CD4-positive, alpha-beta T cell treated with Interleukin-10 for 1 hour (primary cell): ENCODE results near the gene TMEM14A.
"Not testable (repeated sequence)": the region's sequence is repeated elsewhere in the genome, so short reads cannot be mapped to it uniquely, and the experiment has no call there.

Experiments used
- DNase-seq: peaks from one replicate; pipeline ENCODE4 v3.0.0-alpha.2; 2020

Gene TMEM14A

DNA sequence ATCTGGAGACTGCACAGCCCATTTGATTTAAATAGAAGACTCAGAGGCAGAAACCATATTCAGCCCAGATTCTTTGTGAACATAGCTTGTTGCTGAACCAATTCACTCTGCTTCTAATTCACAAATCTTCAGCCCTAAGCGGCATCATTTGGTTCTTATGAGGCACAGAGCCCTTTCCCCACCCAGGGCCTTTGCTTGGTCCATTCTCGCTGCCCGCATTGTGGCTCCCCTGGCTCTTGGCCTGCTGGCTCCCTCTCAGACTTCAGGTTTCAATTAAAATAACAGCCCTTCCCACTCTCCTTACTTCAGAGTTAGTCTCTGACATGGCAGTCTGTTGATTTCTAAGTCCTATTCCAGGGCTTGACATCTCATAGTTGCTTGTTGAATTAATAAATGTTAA is 9.4 kb upstream of the TMEM14A start:
- no peak for DNase-seq

DNA sequence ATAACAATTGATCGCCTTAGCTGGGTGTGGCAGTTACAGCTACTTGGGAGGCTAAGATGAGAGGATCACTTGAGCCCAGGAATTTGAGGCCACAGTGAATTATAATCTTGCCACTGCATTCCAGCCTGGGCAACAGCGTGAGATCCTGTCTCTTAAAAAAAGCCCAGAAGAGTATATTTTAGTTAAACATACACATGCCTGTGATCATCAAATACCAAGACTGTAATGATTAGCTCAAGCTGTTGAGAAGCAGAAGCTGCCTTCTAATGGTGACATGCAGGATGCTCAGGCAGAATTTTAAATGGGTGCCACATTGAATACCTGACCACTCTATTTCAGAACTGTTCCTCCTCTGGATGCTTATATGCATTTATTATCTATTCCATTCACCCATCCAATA is 8.9 kb upstream of the TMEM14A start:
- DNase-seq, result no peak

DNA sequence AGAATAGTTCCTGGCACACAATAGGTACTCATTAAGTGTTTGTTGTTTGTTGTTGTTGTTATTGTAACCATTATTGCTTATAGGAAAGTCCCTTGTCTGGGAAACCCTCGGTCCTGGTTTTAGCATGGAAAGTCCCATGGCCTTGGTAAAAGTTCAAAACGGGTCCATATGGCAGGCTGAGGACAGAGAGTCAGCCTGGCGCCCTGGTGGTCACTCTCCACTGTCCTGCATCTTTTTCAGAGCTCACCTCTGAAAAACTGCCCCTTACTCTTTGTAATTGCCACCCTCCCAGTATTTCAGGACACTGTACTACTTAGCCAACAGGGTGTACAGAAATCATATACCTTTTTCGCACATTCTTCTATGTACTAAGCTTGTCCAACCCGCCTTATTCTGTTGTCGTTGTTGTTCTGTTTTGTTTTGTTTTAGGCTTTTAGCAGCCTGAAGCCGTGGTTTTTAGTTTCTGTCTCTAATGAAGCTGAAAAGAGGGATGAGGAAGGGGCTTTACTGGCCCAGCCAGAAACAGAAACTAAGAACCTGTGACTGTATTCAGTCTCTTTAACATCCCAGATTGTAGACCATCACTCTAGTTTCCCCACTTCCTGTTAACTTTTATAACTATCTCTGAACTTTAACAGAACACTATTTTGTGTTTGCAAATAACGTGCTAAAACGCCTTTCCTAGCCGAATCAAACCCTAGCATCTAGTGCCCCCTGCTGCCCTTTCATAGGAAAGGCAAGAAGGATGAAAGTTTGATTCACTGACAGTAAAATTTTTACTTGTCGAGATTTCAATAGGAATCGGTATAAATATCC is 7.6 kb upstream of the TMEM14A start:
- peak; percentile 74 for DNase-seq

DNA sequence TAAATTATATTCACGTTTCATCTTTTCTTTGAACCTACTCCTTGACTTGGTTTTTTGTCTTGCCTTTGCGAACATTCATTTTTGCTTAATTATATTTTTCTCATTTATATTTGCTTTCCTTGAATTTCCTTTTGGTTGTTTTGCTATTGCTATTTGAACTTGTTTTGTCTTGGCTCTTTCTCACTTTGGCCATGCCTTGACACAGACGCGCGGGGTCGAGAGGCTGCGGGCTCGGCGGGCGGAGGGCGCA is 7.1 kb upstream of the TMEM14A start:
- DNase-seq, result no peak

DNA sequence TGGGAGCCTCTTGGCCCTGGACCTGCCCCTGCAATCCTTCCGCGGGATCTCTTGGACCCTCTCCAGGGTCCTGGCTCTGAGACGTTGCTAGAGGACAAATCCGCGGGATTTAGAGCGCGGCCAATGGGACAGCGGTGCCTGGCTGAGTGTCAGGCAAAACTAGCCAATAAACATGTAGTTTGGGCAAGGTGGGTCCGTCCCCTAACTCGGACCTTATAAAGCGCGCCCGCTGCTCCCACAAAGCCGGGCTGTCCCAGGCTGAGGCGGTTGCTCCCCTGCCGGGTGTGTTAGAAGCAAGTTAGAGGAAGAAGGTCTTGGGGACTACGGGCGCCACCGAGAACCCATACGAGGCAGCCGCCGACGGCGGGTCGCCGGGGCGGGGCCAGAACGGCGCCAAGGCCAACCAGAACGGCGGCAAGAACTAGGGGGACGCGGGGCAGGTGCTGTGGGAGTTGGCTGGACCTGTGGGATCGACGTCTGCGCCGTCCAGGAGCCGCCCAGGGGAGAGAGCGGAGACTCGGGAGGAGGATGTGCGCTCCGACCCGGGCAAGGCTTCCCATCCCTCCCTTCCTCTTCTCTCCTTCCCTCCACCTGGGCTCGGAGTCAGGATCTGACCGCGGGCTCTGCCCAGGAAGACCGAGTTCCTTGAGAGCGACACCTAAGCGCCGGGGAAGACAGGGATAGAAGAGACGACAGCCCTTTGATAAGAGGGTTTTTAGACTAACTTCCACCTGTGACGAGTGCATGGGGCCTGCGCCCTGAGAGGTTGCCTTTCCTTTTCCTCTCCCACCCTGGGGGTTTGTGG is 6.5 kb upstream of the TMEM14A start:
- DNase-seq, result peak; percentile 65

DNA sequence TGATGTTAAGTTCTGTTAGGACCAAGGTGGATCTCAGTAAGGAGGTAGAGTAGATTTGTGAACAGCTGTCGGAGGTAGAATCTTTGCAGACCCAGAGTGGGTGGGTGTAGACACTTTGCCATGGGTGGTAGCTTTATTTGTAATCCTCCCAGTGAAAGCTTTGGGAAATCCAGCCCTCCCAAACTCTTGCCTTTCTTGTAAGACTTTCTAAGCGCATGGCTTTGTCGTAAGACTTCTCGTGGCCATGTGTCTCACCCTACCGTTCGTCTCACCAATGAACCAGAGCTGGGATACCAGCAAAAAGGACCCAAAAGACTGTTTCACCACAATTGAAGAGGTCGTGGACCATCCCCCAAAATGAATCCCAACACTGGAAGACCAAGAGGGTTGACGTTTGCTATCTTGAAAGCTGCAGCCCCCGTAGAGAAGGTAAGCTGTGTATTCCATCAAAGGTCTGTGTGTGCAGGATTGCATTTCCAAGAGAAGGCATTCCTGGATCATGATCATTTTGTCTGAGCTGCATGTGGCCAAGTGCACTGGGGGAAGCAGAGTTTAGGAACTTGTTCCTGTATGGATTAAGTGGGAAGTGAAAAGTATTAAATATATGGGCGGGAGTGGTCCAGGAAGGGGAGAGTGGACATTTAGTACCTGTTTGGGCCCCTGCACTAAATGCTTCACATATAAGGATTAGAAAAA is 5.8 kb upstream of the TMEM14A start:
- no peak for DNase-seq

DNA sequence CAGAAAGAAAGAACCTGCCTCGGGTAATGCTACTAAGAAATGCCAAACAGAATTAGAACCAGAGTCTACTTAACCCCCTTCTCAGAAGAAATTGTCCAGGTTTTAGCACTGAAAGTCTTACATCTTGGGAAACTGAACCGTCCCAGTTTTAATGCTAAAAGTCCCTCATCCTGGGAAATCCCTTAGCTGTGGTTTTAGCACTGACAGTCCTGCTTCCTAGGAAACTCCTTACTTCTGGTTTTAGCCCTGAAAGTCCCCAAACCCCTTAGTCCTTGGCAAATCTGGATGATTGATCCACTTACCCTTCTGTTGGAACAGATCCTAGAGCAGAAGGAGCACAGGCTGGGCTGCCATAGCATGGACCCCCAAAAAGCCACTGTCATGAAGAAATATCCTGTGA is 4.8 kb upstream of the TMEM14A start:
- DNase-seq, result no peak

DNA sequence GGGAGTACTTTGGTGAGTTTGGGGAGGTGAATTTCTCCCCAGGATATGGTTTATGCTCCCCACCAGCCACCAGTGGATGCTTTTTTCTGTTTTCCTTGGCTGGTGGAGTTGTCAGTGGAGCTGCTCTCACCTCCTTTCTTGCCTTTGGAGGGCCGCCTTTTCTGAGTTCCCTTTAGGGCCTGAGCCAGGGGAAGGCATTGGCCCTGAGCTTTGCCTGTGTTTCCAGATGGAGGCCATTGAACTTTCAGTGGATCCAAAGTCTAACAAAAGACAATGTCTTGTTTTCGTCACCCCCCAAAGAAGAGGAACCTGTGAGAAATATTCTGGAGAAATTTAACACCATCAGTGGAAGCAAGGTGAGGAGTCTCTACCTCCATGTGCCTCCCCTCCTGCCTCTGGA is 4.4 kb upstream of the TMEM14A start:
- DNase-seq, result no peak

DNA sequence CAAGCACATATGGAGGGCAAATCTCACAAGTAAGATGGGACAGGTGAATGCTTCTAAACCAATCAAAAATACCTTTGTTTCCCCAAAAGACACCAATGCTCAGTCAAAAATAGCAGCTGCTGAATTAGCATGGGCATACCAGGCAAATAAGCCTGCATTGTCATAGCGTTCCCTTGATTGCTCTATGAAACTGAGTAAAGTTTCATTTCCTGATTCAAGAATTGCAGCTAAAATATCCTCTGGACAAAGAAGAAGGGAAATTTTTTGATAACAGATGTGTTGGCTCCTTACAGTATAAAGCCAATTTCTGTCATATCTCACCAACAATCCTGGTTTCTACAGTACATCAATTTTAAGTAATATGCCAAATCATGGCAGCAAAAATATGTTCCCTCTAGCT is 3.3 kb upstream of the TMEM14A start:
- no peak for DNase-seq

DNA sequence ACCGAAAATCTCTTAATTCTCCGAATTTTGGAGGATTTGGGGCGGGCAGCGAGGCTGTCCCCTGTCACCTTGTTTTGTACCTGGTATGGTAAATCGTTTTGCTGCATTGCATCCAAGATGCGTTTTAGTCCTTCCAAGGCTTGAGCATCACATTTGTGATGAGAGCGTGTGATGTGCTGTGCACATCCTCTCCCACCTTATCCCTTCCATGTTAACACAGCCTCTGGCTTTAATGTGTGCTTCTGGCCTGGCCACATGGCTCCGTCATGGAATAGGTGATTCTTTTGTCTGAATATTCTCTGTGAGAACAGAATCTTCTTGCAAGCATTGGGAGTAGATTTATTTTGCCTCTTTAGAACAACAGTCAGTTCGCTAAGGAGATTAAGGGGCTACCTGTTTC is 763 bp downstream of the TMEM14A start:
- no peak for DNase-seq

DNA sequence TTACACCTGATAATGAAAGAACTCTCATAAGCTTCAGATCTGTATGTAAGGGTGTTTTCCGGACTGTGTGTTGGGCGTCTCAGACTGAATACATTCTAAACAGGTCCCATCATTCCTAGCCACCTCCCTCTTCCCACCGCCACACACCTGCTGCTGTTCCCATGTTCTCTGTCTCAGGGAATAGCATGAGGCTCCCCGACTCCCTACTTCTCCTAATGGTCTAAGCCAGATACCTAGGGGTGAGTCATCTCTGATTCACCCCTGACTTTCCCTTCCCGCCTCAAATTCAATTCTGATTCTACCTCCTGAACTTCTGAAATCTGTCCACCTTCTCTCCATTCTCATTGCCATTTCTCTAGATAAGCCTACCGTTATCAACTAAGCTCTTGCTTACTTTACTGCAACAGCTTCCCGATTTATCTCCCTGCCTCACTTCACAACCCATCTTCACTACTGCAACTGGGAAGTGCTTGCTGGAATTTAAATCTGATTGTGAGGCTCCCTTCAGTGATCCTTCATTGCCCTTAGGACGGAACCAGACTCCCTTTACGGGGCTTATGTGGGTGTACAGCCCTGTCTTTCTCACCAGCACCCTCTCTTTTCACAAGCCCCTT is 1.6 kb downstream of the TMEM14A start:
- no peak for DNase-seq

DNA sequence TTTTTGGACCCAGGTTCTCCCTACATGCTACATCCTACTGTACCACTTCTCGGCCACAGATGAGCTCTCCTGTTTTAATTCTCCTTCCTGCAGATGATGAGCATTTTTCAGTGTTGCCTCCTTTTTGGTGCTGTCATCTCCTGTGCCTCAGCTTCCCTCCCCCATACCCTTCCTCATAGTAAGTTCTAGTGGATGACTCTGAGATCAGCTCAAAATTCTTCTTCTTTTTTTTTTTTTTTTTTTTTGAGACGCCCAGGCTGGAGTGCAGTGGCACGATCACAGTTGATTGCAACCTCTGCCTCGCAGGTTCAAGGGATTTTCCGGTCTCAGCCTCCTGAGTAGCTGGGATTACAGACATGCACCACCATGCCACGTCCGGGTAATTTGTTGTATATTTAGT is 3.8 kb downstream of the TMEM14A start:
- DNase-seq, result no peak

DNA sequence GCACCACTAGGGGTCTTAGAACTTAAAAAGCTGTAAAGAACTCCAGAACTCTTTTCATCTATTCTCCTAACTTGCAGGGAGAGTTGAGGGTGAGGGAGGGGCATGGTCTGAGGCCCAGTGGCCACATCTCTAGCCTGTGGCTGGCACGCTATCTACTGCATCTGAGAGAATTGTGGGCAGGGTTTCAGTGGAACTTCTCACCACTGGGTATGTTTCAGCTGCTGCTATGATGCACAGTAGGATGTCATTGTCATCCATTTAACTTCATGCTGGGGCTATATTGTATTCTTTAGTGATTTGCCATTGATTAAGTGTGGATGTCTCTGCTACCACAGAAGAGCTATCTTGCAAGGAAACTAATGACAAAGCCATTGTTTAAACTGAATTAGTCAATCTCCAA is 4.5 kb downstream of the TMEM14A start:
- no peak for DNase-seq

DNA sequence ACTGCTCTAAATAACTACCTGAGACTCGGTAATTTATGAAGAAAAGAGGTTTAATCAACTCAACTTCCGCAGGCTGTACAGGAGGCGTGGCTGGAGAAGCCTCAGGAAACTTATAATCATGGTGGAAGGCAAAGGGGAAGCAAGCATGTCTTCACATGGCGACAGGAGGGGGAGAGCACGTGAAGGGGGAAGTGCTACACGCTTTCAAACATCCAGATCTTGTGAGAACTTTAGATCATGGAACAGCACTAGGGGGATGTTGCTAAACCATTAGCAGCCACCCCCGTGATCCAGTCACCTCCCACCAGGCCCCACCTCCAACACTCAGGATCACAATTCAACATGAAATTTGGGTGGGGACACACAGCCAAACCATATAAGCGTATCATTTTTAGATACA is 5.7 kb downstream of the TMEM14A start:
- DNase-seq, result not testable (repeated sequence)

DNA sequence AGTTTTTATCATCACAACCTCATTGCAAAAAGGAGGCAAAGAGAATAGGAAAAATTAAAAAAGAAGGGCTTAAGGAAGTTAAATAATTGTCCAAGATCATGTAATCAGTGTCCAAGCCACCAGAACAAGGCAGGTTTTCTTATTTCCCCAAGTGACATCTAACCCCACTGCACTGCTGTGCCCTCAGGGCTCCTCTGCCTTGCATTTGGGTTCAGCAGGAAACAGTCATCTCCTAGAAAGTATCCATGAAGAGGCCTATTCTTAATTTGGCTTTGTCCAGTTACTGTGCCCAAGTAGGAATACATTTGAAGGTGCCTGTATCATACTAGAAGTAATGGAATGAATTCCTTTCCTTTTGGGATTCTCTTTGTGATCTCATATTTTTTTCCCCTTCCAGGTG is 10.5 kb downstream of the TMEM14A start:
- no peak for DNase-seq

DNA sequence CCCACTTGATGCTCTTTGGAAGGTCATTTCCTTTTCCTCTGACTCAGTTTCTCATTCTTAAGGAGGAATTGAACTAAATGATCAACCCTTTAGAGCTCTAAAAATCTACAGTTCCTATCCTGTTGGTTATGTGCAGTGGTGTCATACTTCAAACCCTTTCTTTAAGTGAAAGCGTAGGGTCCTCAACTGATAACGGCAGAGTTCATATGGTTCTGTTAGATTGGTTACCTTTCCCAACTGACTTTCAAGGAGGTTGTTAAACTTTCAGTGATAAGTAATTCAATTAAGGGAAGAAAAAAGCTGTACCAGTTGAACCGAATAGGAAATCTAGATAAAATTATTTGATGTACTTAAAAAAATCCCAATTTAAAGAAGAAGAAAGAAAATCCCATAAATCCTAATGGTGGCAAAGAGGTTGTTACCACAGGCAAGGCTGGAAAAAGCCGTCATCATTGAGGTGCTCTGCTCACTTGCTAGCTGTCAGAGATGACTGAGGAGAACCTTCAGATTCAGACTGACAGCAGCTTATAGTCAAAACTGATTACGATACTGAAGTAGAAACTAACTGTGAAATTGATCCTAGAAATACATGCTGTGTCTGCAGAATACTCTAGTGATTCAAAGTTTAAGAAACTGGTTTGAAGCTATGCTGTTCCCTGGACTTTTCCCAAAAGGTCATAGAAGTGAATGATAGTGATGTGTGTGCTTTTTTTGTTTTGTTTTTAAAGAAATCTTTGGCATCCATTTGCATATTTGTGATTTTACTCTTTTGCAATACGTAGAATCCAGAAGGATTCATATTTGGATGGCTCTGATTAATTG is 16.2 kb downstream of the TMEM14A start:
- no peak for DNase-seq

DNA sequence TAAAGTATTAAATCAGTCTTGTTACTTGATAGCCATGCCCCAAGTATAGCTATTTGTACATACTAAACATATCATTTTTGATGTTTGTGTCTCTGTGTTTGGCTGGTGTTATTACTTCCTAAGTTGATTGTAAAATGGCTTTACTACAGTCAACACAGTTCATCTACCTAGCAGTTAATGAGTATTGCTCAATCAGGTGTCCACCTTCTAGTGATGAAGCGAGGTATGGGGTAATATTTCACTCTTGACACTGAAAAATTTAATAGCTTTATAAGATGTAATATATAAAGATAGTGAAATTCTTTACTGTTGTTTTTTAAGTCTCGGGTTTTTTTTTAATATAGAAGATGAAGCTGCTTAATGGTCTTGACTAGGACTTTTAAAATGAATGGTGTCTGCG is 18.9 kb downstream of the TMEM14A start:
- DNase-seq, result no peak

DNA sequence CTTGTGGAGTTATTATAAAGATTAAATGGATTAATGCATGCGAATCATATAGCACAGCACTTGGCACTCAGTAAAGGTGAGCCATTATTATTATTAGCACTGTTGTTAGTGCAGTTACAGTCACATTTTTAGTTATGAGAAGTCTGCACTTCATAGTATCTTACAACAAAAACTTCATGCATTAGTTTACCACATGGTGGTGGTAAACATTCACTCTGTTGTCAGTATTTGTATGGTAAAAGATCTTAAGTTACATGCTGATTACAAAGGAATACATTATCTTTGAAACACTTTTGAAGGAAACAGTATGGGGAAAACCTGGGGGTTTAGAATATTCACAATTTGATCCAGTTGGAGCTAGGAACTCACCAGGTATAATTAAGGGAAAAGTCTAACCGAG is 20.8 kb downstream of the TMEM14A start:
- DNase-seq, result no peak

DNA sequence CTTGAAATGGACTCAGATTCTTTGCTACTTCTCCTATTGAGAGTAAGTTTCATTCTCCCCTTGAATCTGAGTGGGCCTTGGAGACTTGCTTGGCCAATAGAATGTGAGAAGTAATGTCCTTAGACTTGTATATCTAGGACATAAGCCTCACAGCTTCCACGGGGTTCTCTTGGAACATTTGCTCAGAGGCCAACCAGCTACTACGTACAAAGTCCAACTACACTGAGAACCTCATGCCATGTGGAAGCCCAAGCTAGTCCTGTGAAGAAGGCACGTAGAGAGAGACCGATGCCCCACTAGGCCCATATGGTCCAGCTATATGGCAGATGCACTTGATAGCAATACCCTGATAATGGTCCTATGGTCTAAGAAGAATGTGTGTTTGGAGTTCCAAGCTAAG is 22.9 kb downstream of the TMEM14A start:
- DNase-seq, result no peak

DNA sequence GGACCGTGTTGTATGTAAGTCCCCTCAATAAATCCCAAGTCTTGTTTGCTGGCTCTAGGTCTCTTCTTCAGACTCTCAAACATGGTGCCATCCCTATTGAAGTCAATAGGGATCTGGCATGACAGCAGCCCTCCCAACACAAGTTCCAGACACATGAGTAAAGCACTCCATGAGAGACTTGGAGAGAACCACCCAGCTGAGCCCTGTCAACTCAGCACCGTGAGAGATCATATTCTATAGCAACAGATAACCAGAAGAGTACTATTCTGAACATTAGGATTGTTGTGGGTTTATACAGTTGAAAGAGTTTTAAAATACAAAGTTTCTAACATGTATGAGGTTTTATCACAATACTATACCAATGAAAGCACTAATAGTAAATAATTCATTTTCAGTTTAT is 23.5 kb downstream of the TMEM14A start:
- no peak for DNase-seq

DNA sequence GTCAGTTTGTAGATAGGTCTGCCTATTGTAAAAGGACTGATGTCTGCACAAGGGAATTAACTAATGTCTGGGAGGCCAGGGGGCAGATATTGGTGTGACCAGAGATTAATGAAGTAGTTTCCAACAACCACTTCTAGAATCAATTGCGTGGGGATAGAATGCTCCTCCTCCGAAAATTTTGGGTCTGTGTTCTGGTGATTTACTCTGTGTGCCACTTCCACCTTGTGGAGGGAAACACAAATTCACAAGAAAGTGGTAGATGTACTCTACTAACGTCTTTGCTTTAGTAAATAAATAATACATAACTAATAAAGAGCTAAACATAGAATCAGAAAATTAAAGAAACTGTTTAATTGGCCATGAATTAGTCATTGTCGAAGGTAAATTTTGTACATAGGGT is 25.5 kb downstream of the TMEM14A start:
- no peak for DNase-seq

DNA sequence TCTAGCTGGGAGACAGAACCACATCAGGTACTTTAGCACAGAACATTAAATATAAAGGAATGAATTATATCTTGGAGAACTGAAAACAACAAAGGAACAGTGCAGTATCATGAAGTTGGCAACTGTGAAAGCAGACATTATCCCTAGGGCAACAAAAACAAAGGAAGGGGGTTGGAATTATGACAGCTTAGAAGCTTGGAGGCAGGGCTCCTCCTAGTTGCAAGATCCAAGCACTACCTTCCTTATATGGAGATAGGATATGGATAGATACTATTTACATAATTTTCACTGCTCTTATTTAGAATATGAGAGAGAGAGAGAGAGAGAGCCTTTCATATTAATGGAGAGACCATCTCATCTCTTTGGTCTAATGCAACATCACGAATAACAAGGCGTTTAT is 27.0 kb downstream of the TMEM14A start:
- no peak for DNase-seq

DNA sequence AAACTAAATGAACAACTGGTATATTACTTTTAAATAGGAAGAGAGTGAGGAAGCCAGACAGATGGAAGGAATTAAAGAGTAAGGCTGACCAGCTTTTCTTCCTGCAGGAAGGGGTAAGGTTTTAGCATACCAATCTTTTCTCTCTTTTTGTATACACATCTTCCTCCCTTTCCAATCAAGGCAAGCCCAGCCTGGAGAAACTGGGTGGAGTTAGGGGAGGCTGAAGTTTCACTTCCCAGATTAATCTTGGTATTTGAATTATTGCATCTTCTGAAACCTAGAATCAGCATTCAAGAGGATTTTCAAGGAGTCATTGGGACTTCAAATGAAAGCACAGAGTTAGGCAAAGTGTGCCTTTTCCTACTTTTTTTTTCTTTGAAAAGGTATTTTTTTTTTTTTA is 33.1 kb downstream of the TMEM14A start:
- no peak for DNase-seq
